HG03442 (cell line): ENCODE data around the gene CARD19.
"Not testable (repeated sequence)": the region's sequence is repeated elsewhere in the genome, so short reads cannot be mapped to it uniquely, and the experiment has no call there.

Experiments used
- ATAC-seq: cut with Tn5 transposase; IDR thresholded peaks from one replicate; pipeline ENCODE4 v1.9.1; 2021; ENCODE audit warnings: mild to moderate bottlenecking, moderate library complexity; ENCODE audit not compliant: unreplicated experiment

CARD19 gene

DNA sequence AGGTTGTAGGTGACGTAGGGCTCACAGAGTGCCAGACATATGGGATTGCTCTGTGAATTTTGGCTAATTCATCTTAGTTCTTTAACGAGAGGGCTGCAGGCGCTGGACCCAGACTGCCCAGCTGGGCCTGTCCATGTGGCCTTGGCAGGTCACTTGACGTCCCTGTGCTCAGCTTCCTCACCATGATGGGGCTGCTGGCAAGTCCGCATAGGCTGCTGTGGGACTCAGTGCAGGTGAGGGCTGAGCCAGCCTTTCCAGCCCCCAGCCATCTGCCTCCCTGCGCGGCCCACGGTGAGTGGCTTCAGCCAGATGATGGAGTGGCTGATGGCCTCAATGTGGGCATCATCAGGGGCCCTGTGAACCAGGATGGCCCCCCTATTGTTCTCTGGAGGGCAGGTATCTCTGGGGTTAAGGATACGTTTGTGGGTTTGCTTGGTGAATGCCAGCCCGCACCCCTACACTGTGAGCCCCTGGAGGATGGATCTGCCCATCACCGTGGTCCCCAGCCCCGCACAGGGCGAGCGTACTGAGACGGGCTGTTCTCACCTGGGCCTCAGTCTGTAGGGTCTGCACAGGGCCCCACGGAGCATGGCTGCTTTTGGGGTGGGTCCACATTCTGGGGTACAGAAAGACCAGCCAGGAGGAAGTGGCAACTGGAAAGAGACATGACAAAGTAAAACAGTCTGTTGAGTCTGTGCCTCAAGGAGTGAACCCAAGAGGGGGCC, 3.7 kb downstream of the CARD19 start:
- ATAC-seq: no peak

DNA sequence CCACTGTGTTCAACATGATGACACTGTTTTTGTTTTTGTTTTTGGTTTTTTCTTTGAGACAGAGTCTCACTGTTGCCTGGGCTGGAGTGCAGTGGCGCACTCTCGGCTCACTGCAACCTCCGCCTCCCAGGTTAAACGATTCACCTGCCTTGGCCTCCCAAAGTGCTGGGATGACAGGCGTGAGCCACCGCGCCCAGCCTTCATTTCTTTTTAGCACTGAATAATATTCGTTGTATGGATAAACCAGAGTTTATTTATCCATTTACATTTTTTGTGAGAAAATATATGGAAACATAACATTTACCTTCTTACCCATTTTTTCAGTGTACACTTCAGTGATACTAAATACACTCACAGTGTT, 4.2 kb downstream of the CARD19 start:
- no peak for ATAC-seq

DNA sequence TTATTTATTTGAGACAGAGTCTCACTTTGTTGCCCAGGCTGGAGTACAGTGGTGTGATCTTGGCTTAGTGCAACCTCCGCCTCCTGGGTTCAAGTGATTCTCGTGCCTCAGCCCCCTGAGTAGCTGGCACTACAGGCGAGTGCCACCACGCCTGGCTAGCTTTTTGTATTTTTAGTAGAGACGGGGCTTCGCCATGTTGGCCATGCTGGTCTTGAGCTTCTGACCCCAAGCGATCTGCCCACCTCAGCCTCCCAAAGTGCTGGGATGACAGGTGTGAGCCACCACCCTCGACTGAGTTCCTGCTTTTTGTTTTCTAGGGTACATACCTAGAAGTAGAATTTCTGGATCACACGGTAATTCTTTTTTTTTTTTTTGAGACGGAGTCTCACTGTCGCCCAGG, 5.1 kb downstream of the CARD19 start:
- not testable (repeated sequence) for ATAC-seq

DNA sequence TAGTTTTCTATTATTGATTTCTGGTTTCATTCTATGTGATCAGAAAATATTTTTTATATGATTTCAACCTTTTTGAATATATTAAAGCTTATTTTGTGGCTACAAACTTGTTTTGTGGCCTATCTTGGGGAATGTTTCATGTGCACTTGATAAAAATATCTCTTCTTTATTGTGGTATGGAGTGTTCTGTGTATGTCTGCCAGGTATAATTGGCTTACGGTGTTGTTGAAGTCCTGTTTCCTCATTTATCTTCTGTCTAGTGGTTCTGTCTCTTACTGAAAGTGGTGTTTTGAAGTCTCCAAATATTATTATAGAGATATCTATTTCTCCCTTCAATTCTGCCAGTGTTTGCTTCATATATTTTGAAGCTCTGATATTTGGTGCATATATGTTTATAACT, 9.6 kb downstream of the CARD19 start:
- ATAC-seq: no peak

- ATAC-seq: no peak
Measured at GRCh38 chr9:93107151-93107824, 11.3 kb downstream of the CARD19 start.

DNA sequence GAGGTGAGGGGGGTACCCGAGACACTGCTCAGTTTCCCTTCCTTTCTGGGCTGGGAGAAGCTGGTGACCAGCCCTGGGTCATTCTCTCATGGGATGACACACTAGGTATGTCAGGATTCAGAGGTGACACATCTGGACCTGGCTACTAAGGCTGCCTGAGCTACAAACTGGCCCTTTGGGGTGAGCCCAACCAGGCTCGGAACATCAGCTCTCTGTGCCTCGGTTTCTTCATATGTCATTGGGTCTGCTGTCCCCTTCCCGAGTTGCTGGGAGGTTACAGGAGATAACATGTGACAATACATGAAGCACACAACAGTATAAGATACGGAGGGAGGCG, 11.8 kb downstream of the CARD19 start:
- ATAC-seq: no peak

GRCh38 chr9:93108291-93109041, 12.4 kb downstream of the CARD19 start:
- no peak for ATAC-seq

DNA sequence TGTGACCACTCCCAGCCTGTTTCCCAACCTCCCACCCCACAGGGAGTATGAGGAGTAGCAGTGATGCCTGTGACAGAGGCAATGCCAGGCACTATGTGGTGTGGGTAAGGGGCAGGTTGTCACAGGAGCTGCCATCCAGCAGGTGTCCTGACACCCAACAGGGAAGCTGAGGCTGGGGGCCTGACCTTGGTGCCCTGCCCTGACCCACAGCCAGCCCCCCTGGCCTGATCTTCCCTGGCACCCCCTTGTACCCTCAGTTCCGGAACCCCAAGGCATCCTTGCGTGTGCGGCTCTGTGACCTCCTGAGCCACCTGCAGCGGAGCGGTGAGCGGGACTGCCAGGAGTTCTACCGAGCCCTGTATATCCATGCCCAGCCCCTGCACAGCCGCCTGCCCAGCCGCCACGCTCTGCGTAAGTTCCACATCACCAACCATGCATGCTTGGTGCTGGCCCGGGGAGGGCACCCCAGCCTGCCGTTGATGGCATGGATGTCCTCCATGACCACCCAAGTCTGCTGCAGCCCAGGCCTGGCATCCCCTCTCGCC, 14.4 kb downstream of the CARD19 start:
- ATAC-seq: no peak

DNA sequence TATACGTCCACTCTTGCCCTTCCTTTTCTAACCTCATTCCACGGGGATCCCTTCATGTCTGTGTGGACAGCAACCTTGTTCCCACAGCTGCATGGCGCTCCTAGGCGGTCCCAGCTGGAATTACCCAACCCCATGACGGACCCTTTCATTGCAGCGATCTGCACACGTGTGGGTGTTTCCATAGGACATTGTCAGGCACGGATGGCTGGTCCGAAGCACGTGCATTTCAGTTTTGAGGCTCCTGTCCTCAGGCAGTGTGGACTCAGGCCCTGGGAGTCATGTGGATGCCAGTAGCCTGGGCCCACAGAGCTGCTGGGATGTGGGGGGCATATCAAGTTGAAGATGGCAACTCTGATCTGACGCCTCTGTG, 15.0 kb downstream of the CARD19 start:
- ATAC-seq: no peak

DNA sequence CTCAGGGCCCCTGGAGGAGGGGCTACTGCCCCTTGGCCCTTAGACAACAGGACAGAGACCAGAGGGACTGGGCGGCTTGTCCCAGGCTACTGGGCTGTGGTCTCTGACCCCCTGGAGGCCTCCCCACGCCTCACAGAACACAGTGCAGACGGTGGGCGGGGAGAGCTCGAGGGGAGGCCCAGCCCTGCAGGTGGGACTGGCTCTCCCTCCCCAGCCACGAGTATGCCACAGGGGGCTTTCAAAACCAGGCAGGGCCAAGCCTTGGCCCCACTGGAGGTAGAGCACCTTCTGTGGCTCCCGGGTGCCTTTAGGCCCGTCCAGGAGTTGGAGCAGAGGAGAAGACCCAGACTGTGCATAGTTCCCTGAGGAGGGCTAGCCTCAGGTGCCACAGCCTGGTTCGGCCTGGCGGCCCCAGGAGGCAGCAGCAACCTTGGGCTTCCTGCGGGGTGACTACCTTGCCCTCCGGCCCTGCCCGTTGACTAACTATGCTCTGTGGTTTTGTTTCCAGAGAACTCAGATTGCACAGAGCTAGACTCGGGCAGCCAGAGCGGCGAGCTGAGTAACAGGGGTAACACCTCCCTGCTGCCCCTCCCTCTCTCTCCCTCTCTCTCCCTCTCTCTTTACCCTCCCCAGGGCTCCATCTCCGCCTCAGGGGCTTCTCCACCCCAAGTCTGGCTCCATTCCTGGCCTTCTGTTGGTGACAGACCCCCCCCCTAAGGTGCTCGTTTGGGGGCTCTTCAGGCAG, 15.5 kb downstream of the CARD19 start:
- ATAC-seq: no peak

- ATAC-seq: no peak
Measured at GRCh38 chr9:93112116-93112863, 16.3 kb downstream of the CARD19 start.

DNA sequence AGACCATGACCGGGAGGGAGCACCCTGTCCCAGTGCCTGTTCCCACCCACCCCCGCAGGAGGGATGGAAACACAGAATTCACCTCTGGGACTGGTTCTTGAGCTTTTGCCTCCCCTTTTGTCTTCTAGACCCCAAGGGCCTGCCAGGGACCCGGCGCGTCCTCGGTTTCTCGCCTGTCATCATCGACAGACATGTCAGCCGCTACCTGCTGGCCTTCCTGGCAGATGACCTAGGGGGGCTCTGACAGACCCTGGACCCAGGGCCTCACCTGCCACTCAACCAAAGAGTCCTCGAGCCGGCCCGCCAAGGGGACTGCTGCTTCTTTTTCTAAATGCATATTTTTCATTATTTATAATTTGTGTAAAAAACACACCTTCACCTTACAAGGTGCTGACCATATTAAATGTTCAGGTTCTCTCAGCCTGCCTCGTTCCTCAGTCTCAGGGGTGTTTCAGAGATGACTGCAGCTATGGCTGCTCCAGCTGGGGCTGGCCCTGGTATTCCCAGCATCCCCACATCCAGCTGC, 16.9 kb downstream of the CARD19 start:
- ATAC-seq: no peak

- ATAC-seq: no peak
Measured at GRCh38 chr9:93114169-93114983, 18.4 kb downstream of the CARD19 start.

- ATAC-seq: no peak
Measured at GRCh38 chr9:93114984-93115335, 18.9 kb downstream of the CARD19 start.

- ATAC-seq: no peak
Measured at GRCh38 chr9:93115486-93116071, 19.6 kb downstream of the CARD19 start.

GRCh38 chr9:93116072-93116961, 20.3 kb downstream of the CARD19 start:
- no peak for ATAC-seq

DNA sequence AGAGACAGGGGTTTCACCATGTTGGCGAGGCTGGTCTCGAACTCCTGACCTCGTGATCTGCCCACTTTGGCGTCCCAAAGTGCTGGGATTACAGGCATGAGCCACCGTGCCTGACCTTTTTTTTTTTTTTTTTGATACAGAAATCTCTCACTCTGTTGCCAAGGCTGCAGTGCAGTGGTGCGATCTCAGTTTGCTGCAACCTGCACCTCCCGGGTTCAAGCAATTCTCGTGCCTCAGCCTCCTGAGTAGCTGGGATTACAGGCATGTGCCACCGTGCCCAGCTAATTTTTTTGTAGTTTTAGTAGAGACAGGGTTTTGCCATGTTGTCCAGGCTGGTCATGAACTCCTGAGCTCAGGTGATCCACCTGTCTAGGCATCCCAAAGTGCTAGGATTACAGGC, 21.5 kb downstream of the CARD19 start:
- not testable (repeated sequence) for ATAC-seq
